ENCODE data around the gene SLK.

- TF ChIP-seq EZH2phosphoT487 (IDR thresholded peaks at IDR 0.05; ENCODE audit: borderline replicate concordance, low read depth, low read length) (no peak), CTCF (conservative IDR thresholded peaks at IDR 0.05; ENCODE audit: low read length) (no peak)
Measured at GRCh38 chr10:104077247-104077646, 110.3 kb downstream of the SLK start.
